Dedifferentiated amniotic fluid mesenchymal stem cell (primary cell): ENCODE measurements around the gene SMARCA1.
"Not testable (repeated sequence)": the region's sequence is repeated elsewhere in the genome, so short reads cannot be mapped to it uniquely, and the experiment has no call there.

Source experiments
- DNase-seq: peaks from one replicate; pipeline ENCODE4 v3.0.0-alpha.2; 2016; ENCODE audit errors: extremely low spot score

Gene SMARCA1

GRCh38 chrX:129523079-129523911 is at the start of gene SMARCA1:
SMARCA1 (minus strand) TSS chrX:129523490; CDS start chrX:129523370, 120 bp downstream.
- DNase-seq: peak; percentile 28

- DNase-seq: no peak
These were observed 49.1 kb upstream of the SMARCA1 start for GRCh38 chrX:129572422-129572821.

GRCh38 chrX:129568349-129568748 is 45.1 kb upstream of the SMARCA1 start:
- no peak for DNase-seq

GRCh38 chrX:129566073-129566472 is 42.8 kb upstream of the SMARCA1 start:
- no peak for DNase-seq

GRCh38 chrX:129565046-129565650 is 41.9 kb upstream of the SMARCA1 start:
- DNase-seq: no peak

- DNase-seq: not testable (repeated sequence)
These were observed 41.1 kb upstream of the SMARCA1 start for GRCh38 chrX:129564345-129564744.

- no peak for DNase-seq
These were observed 38.2 kb upstream of the SMARCA1 start for GRCh38 chrX:129561453-129561852.

GRCh38 chrX:129559783-129560182 is 36.5 kb upstream of the SMARCA1 start:
- no peak for DNase-seq

- DNase-seq: no peak
These were observed 34.7 kb upstream of the SMARCA1 start for GRCh38 chrX:129557844-129558480.

GRCh38 chrX:129556806-129557315 is 33.6 kb upstream of the SMARCA1 start:
- no peak for DNase-seq

- DNase-seq: not testable (repeated sequence)
These were observed 31.5 kb upstream of the SMARCA1 start for GRCh38 chrX:129554816-129555215.

- DNase-seq: no peak
These were observed 30.5 kb upstream of the SMARCA1 start for GRCh38 chrX:129553619-129554288.

- no peak for DNase-seq
These were observed 25.8 kb upstream of the SMARCA1 start for GRCh38 chrX:129549124-129549523.

GRCh38 chrX:129545408-129545807 is 22.1 kb upstream of the SMARCA1 start:
- DNase-seq: no peak

GRCh38 chrX:129544780-129545179 is 21.5 kb upstream of the SMARCA1 start:
- no peak for DNase-seq

GRCh38 chrX:129540722-129541184 is 17.5 kb upstream of the SMARCA1 start:
- no peak for DNase-seq

GRCh38 chrX:129540068-129540653 is 16.9 kb upstream of the SMARCA1 start, which contains the start of gene OCRL:
OCRL (plus strand) TSS chrX:129540259; CDS start chrX:129540440, 181 bp downstream.
- DNase-seq: peak; percentile 38

- peak; percentile 23 for DNase-seq
These were observed 11.7 kb upstream of the SMARCA1 start for GRCh38 chrX:129534816-129535578.

- no peak for DNase-seq
These were observed 7.8 kb upstream of the SMARCA1 start for GRCh38 chrX:129531132-129531531.

- no peak for DNase-seq
These were observed 7.1 kb upstream of the SMARCA1 start for GRCh38 chrX:129530410-129530809.
